Mucosa of gallbladder (tissue), 1 donor: ENCODE measurements around the gene SYNE3. TPM values are rescaled to one million over a fixed set of nuclear protein-coding genes. Genes with fewer than 3 reads are reported as not detected.

Experiments used
- DNase-seq: peaks from one replicate; pipeline ENCODE4 v3.0.0-alpha.2; 2020; ENCODE audit warnings: low spot score
- total RNA-seq: library from RNA; stranded (reverse); gene quantifications from one replicate; pipeline ENCODE4 v1.2.1, GENCODE V29; 2021
- donor health status: DM: no; HTN: no; CAD: no.

SYNE3 gene
- total RNA-seq, 1 donor from 2014 or later, result 9.5 TPM

GRCh38 chr14:95489214-95490137, 27.0 kb downstream of the SYNE3 start:
- no peak for DNase-seq

GRCh38 chr14:95488376-95489213, 27.9 kb downstream of the SYNE3 start:
- no peak for DNase-seq

- DNase-seq, result no peak
Measured at GRCh38 chr14:95487669-95488084, 28.8 kb downstream of the SYNE3 start.

GRCh38 chr14:95486875-95487668, 29.4 kb downstream of the SYNE3 start:
- no peak for DNase-seq

- no peak for DNase-seq
Measured at GRCh38 chr14:95485222-95485819, 31.1 kb downstream of the SYNE3 start.

GRCh38 chr14:95484296-95484695, 32.2 kb downstream of the SYNE3 start:
- no peak for DNase-seq

- peak; percentile 75 for DNase-seq
Measured at GRCh38 chr14:95483309-95484165, 32.9 kb downstream of the SYNE3 start.

GRCh38 chr14:95482627-95483308, 33.7 kb downstream of the SYNE3 start:
- no peak for DNase-seq

- DNase-seq, result no peak
Measured at GRCh38 chr14:95481391-95482022, 34.9 kb downstream of the SYNE3 start.

GRCh38 chr14:95480887-95481226, 35.6 kb downstream of the SYNE3 start:
- DNase-seq, result no peak

GRCh38 chr14:95480109-95480886, 36.2 kb downstream of the SYNE3 start:
- DNase-seq, result no peak

- DNase-seq, result no peak
Measured at GRCh38 chr14:95479494-95479893, 37.0 kb downstream of the SYNE3 start.

GRCh38 chr14:95478818-95479217, 37.6 kb downstream of the SYNE3 start:
- no peak for DNase-seq

GRCh38 chr14:95478309-95478708, 38.1 kb downstream of the SYNE3 start:
- DNase-seq, result no peak

GRCh38 chr14:95477411-95478269, 38.8 kb downstream of the SYNE3 start:
- no peak for DNase-seq

GRCh38 chr14:95476747-95477146, 39.7 kb downstream of the SYNE3 start:
- no peak for DNase-seq

- no peak for DNase-seq
Measured at GRCh38 chr14:95475540-95476240, 40.8 kb downstream of the SYNE3 start.
